Aortic smooth muscle cell (primary cell): Measurements from ENCODE around the gene ZNF69. TPM values are rescaled to one million over a fixed set of nuclear protein-coding genes. Genes with fewer than 3 reads are reported as not detected.

ENCODE experiments used
- total RNA-seq: library from RNA; depleted of rRNA; stranded (reverse); fragments of >200 nt; gene quantifications from 2 replicates; pipeline ENCODE4 v1.2.3, GENCODE V29; 2014

ZNF69 gene
- 3.6 and 4.7 TPM in 2 replicates for total RNA-seq

GRCh38 chr19:11887611-11888531 is at the start of gene ZNF69:
Gene ZNF69, plus strand, starts transcription at chr19:11887782. Its CDS starts 142 bp downstream, at chr19:11887924.

GRCh38 chr19:11848594-11849469 is 38.8 kb upstream of the ZNF69 start, which contains the start of gene ZNF439:
Gene ZNF439, plus strand, starts transcription at chr19:11848726. Its CDS starts 142 bp downstream, at chr19:11848868.

DNA sequence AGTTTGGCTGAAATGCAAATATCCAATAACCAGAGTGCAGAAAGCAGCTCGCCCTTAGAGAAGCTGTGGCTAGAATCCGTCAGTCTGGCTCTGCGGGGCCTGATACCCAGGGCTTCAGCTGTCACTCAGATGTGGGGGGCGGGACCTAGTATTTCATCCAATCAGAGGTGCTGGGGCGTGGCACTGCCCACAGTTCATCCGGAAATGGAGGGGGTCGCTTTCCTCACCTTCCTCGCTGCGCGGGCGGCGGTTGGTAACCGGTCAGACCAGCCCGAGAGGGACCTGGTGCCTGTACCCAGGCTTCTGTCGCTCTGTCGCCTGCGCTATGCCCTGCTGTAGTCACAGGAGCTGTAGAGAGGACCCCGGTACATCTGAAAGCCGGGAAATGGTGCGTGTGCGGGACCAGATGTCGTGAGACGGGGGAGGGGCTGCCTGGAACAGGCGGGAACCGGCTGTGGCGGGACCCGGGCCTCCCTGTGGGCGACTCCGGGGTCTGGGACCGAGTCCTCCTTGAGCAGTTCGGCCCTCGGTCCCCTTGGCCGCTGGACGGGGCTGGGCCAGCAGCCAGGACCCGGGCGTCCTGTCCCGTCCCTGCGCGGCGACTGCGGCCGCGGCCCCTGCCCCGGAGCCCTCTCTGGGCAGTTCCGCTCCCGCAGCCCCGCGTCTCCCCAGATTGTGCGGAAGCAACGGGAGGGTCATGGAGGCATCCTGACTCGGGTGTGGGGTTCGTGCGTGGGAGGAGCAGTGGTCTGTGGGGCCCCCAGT is 37.5 kb downstream of the ZNF69 start, which contains the start of gene ZNF700:
TSS of gene ZNF700 (plus strand) at position 222 of the 765 bp plus-strand sequence. CDS start at position 326, 104 bp downstream.

Other genes with a start within 250 kb of the ZNF69 start
- 4.6 and 5.3 TPM in 2 replicates for gene ZNF823, start 148.8 kb upstream of the ZNF69 start, total RNA-seq
- 18.6 and 20.5 TPM in 2 replicates for gene ZNF441, start 120.8 kb upstream of the ZNF69 start, total RNA-seq
- 3.0 and 5.0 TPM in 2 replicates for gene ZNF491, start 89.3 kb upstream of the ZNF69 start, total RNA-seq
- 8.3 and 8.8 TPM in 2 replicates for gene ZNF440, start 73.5 kb upstream of the ZNF69 start, total RNA-seq
- 6.7 and 7.4 TPM in 2 replicates for gene ZNF439, start 39.1 kb upstream of the ZNF69 start, total RNA-seq
- 7.9 and 8.2 TPM in 2 replicates for gene ZNF700, start 37.3 kb downstream of the ZNF69 start, total RNA-seq
- 2.4 TPM in 2 replicates for gene ZNF763, start 77.3 kb downstream of the ZNF69 start, total RNA-seq
- 6.1 and 7.9 TPM in 2 replicates for gene ZNF433, start 147.9 kb downstream of the ZNF69 start, total RNA-seq
- gene ZNF878, start 165.2 kb downstream of the ZNF69 start, total RNA-seq = 0.06 and 0.26 TPM in 2 replicates
- gene ZNF844, start 176.9 kb downstream of the ZNF69 start, total RNA-seq = 7.5 and 9.8 TPM in 2 replicates